Measurements from ENCODE around the gene NLRP6. TPM values are rescaled to one million over a fixed set of nuclear protein-coding genes. Genes with fewer than 3 reads are reported as not detected.

Gene NLRP6
- total RNA-seq, 2 donors from 2014 or later: 0.18 to 2.7 TPM

DNA sequence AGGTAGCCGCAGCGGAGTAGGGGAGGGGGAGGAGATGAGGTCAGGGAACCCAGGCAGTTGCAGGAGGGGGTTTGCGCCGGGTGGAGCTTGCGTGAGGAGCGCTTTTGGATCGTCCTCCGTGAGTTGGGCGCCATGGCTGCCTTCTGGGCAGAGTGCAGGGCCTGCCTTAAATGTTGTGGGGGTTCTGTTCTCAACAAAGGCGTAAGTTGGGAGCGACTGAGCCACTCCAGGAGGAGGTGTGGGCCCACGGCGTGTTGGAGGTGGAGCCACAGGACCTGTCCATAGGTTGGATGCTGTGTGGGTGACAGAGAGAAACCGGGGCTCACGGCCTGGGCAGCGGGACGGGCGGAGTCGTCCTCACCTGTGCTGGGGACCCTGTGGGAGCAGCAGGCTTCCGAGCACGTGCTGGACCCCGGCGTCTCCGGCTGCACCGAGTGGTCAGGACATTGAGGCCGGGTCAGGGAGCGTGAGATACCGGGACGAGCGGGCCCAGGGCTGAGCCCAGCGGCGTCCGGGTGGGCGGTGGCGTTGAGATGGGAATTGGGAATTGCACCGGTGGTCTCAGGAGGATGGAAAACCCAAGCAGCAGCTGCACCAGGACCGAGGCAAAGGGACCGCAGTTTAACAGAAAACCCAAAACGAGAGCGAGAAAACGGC is 9.7 kb downstream of the NLRP6 start:
- Histone ChIP-seq H3K4me3 (peak overlapping the region; percentile 63 to 64), H3K27ac (peak overlapping the region; percentile 60 to 62), H3K27me3 (replicated peaks; ENCODE audit: insufficient read depth) (peaks cover 1% of the 10 kb centered on the region), H3K4me1 (replicated peaks) (no peaks in the 10 kb centered on the region), H3K36me3 (no peaks in the 10 kb centered on the region), H3K9me3 (no peaks in the 10 kb centered on the region)
- no peak for DNase-seq (ENCODE audit: low spot score)
- no peak for TF ChIP-seq POLR2A (IDR thresholded peaks at IDR 0.05)
- TF ChIP-seq, protein P1, sequence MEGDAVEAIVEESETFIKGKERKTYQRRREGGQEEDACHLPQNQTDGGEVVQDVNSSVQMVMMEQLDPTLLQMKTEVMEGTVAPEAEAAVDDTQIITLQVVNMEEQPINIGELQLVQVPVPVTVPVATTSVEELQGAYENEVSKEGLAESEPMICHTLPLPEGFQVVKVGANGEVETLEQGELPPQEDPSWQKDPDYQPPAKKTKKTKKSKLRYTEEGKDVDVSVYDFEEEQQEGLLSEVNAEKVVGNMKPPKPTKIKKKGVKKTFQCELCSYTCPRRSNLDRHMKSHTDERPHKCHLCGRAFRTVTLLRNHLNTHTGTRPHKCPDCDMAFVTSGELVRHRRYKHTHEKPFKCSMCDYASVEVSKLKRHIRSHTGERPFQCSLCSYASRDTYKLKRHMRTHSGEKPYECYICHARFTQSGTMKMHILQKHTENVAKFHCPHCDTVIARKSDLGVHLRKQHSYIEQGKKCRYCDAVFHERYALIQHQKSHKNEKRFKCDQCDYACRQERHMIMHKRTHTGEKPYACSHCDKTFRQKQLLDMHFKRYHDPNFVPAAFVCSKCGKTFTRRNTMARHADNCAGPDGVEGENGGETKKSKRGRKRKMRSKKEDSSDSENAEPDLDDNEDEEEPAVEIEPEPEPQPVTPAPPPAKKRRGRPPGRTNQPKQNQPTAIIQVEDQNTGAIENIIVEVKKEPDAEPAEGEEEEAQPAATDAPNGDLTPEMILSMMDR (IDR thresholded peaks at IDR 0.05): no peak
- TF ChIP-seq POLR2AphosphoS5 (IDR thresholded peaks at IDR 0.05): no peak
- intact Hi-C loops (cut with DNase I): no loop called here
- WGBS: 25% methylated on average over 41 of the region's 41 CpGs

DNA sequence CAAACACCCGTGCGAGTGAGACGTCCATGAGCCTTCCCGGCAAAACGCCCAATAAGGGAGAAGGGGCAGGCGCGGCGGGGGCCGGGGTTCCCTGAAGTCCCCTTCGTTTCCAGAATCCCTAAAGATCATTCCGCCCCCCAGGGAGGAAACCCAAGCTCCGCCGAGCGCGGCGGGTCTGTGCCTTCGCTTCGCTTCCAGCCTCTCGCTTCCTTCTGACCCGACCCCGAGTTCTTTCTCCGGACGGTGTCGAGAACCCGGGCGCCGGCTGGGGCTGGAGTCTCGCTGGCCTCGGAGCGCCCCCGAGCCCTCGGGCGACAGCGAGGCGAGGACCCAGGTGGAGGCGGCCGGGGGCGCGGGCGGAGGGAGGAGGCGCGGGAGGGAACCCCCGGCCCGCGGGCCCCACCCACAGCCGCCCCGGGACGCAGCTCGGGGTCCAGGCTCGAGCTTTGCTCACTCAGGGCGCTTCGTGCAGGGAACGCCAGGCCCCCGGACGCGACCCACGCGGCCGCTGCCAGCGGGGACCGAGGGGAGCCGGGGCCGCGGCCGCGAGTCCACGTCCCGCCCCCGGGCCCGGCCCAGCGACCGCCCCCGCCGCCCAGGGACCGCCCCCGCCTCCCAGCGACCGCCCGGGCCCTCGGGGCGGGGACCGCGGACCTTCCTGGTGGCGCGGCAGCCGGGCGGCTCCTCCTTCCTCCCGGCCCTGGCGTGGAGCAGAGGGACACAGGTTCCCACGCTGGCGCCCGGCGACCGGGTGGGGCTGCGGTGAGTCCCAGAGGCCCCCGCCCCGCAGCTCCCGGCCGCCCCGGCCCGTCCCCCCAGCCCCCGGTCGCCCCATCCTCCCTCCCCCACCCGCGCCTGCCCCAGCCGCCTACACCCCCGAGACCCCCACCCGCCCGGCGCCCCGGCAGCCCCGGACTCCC is 10.5 kb downstream of the NLRP6 start, which contains the start of gene PGGHG:
Gene PGGHG (plus strand): TSS at position 649 of the 920 bp plus-strand sequence. CDS start 691 bp downstream, outside the sequence.
- Histone ChIP-seq H3K27me3 (replicated peaks; ENCODE audit: insufficient read depth) (no peaks in the 10 kb centered on the region), H3K4me3 (peak within 1 kb of the TSS; percentile 63 to 64), H3K27ac (peak within 1 kb of the TSS; percentile 60 to 62), H3K9me3 (no peaks in the 10 kb centered on the region), H3K4me1 (replicated peaks) (no peaks in the 10 kb centered on the region), H3K36me3 (no peaks in the 10 kb centered on the region)
- WGBS: under 1% methylated on average over 20 of the region's 112 CpGs
- intact Hi-C loops (cut with DNase I): no loop called here
- TF ChIP-seq, protein P1 (IDR thresholded peaks at IDR 0.05): no peak
- TF ChIP-seq POLR2A (IDR thresholded peaks at IDR 0.05): no peak
- TF ChIP-seq POLR2AphosphoS5 (IDR thresholded peaks at IDR 0.05): no peak
- DNase-seq (ENCODE audit: low spot score): peak; percentile 55

DNA sequence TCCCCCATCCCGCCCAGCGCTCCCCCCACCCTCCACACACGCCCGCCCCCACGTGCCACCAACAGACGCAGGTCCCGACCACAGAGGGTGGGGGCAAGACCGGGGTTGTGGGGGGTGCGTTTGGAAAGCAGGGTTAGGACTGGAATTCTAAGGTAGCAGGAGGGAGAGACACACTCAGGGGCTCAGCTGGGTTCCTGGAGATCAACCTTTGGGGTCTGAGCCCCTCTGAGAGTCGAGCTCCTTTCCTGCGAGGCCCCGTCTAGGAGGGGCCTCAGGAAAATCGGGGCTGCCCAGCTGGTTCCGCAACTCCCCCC is 11.1 kb downstream of the NLRP6 start:
- Histone ChIP-seq H3K36me3 (no peaks in the 10 kb centered on the region), H3K4me3 (peak overlapping the region; percentile 63 to 64), H3K9me3 (no peaks in the 10 kb centered on the region), H3K27me3 (replicated peaks; ENCODE audit: insufficient read depth) (no peaks in the 10 kb centered on the region), H3K27ac (peak overlapping the region; percentile 42 to 62), H3K4me1 (replicated peaks) (no peaks in the 10 kb centered on the region)
- intact Hi-C loops (cut with DNase I): no loop called here
- DNase-seq (ENCODE audit: low spot score): no peak
- TF ChIP-seq POLR2AphosphoS5 (IDR thresholded peaks at IDR 0.05) (no peak), POLR2A (IDR thresholded peaks at IDR 0.05) (no peak)
- TF ChIP-seq, protein P1 (IDR thresholded peaks at IDR 0.05): no peak
- WGBS: 16% methylated on average over 12 of the region's 14 CpGs

DNA sequence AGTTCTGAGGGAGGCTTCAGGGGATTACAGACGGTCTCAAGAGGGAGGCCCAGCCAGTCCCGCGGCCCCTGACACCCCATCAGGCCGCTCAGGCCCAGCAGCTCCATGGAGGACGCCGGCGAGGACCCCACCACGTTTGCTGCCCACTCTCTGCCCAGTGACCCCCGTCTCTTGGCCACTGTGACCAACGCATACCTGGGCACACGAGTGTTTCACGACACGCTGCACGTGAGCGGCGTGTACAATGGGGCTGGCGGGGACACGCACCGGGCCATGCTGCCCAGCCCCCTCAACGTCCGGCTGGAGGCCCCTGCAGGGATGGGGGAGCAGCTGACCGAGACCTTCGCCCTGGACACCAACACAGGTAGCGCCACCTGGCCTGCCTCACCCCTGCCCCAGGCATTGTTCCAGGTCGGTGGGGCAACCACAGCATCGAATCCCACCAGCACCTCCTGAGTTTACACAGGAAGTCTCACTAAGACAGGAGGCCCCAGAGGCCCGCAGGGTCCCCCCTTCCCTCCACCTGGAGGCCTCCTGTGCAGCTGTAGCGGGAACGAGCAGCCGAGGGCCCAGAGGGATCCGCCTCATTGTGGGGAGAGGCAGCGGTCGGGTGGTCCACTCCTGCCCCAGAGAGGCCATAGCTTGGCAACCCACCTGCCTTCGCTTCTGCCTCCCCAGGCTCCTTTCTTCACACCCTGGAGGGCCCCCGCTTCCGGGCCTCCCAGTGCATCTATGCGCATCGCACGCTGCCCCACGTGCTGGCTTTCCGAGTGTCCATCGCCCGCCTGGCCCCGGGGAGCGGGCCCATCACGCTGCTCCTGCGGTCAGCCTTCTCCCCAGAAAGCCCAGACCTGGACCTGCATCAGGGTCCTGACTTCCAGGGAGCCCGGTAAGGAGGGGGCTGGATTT is 11.8 kb downstream of the NLRP6 start:
- Histone ChIP-seq H3K4me1 (replicated peaks) (no peaks in the 10 kb centered on the region), H3K4me3 (peak overlapping the region in 1 of 2 donors; percentile 63), H3K36me3 (no peaks in the 10 kb centered on the region), H3K27ac (peak overlapping the region in 1 of 2 donors; percentile 62), H3K27me3 (replicated peaks; ENCODE audit: insufficient read depth) (no peaks in the 10 kb centered on the region), H3K9me3 (no peaks in the 10 kb centered on the region)
- DNase-seq (ENCODE audit: low spot score): no peak
- TF ChIP-seq POLR2AphosphoS5 (IDR thresholded peaks at IDR 0.05) (no peak), POLR2A (IDR thresholded peaks at IDR 0.05) (no peak)
- TF ChIP-seq, protein P1 (IDR thresholded peaks at IDR 0.05): no peak
- intact Hi-C loops (cut with DNase I): no loop called here
- WGBS: 84% methylated on average over 48 of the region's 48 CpGs
